Measurements from ENCODE around the gene RBKS.

The RBKS gene

DNA sequence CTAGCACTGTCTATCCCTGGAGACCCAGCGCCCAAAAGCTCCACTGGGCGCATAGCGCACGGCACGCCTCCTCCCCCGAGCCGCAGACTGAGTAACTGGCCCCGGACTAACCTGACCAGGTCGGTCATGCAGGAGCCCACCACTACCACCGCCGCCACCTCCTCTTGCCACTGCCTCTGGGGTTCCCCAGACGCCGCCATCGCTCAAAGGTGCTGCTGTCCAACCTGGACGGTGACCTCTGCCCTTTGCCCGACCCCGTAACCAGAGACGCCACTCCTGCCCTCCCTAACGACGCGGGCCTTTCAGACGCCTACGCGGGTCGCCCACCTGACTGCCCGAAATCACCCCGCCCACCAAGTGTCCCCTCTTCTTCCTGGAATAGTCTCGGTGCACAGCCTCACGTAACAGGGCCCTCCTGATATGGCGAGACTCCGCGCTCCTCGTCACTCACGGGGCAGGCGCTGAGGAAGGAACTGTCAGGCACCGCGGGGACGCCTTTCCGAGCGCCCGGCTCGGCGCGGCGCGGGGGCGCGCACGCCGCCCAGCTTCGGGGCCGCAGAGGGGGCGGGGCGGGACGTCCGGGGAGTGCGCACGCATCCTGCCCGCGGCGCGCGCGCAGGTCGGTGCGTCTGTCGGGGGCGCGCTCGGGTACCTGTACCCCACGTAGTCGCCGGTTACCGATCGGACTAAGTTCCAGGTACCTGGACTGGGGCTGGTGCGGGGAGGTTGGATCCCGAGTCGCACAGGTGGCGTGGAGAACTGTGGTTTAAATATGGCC, at the start of gene RBKS, which contains the start of gene BABAM2 (continued):
- TF ChIP-seq ZEB2 (tag by site-specific recombination; IDR thresholded peaks at IDR 0.05) (peak; percentile 87), ZNF311 (tag by site-specific recombination; IDR thresholded peaks at IDR 0.05; ENCODE audit: borderline replicate concordance) (no peak), ZBTB20 (tag by site-specific recombination; IDR thresholded peaks at IDR 0.05) (peak; percentile 49; the same call in 1 of the 2 replicates), MEIS1 (CRISPR knock-in tag; IDR thresholded peaks at IDR 0.05; ENCODE audit: borderline replicate concordance) (no peak), ZNF521 (tag by site-specific recombination; IDR thresholded peaks at IDR 0.05) (no peak), ZNF169 (tag by site-specific recombination; IDR thresholded peaks at IDR 0.05) (no peak), ZNF701 (tag by site-specific recombination; IDR thresholded peaks at IDR 0.05) (no peak), ZNF830 (tag by site-specific recombination; IDR thresholded peaks at IDR 0.05; ENCODE audit: low read depth) (no peak), GLIS2 (tag by site-specific recombination; IDR thresholded peaks at IDR 0.05) (no peak), ZNF341 (tag by site-specific recombination; IDR thresholded peaks at IDR 0.05; ENCODE audit: low read depth) (no peak), REPIN1 (tag by site-specific recombination; IDR thresholded peaks at IDR 0.05; ENCODE audit: low read depth) (no peak), ZNF223 (tag by site-specific recombination; IDR thresholded peaks at IDR 0.05) (no peak), ZNF2 (tag by site-specific recombination; IDR thresholded peaks at IDR 0.05) (peak; percentile 80), ZNF548 (tag by site-specific recombination; IDR thresholded peaks at IDR 0.05) (no peak), YY1 (tag by site-specific recombination; IDR thresholded peaks at IDR 0.05) (0 out of 2 replicates have a peak, but pooled peaks have one; percentile 35), OVOL3 (tag by site-specific recombination; IDR thresholded peaks at IDR 0.05) (no peak), ZNF585B (tag by site-specific recombination; IDR thresholded peaks at IDR 0.05) (no peak), ZBTB21 (tag by site-specific recombination; IDR thresholded peaks at IDR 0.05) (0 out of 2 replicates have a peak, but pooled peaks have one; percentile 11)
- TF ChIP-seq, protein P1, sequence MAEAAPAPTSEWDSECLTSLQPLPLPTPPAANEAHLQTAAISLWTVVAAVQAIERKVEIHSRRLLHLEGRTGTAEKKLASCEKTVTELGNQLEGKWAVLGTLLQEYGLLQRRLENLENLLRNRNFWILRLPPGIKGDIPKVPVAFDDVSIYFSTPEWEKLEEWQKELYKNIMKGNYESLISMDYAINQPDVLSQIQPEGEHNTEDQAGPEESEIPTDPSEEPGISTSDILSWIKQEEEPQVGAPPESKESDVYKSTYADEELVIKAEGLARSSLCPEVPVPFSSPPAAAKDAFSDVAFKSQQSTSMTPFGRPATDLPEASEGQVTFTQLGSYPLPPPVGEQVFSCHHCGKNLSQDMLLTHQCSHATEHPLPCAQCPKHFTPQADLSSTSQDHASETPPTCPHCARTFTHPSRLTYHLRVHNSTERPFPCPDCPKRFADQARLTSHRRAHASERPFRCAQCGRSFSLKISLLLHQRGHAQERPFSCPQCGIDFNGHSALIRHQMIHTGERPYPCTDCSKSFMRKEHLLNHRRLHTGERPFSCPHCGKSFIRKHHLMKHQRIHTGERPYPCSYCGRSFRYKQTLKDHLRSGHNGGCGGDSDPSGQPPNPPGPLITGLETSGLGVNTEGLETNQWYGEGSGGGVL (tag by site-specific recombination; IDR thresholded peaks at IDR 0.05) = no peak
- TF ChIP-seq, protein P2, sequence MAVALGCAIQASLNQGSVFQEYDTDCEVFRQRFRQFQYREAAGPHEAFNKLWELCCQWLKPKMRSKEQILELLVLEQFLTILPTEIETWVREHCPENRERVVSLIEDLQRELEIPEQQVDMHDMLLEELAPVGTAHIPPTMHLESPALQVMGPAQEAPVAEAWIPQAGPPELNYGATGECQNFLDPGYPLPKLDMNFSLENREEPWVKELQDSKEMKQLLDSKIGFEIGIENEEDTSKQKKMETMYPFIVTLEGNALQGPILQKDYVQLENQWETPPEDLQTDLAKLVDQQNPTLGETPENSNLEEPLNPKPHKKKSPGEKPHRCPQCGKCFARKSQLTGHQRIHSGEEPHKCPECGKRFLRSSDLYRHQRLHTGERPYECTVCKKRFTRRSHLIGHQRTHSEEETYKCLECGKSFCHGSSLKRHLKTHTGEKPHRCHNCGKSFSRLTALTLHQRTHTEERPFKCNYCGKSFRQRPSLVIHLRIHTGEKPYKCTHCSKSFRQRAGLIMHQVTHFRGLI (tag by site-specific recombination; IDR thresholded peaks at IDR 0.05) = no peak
- TF ChIP-seq, protein P3, sequence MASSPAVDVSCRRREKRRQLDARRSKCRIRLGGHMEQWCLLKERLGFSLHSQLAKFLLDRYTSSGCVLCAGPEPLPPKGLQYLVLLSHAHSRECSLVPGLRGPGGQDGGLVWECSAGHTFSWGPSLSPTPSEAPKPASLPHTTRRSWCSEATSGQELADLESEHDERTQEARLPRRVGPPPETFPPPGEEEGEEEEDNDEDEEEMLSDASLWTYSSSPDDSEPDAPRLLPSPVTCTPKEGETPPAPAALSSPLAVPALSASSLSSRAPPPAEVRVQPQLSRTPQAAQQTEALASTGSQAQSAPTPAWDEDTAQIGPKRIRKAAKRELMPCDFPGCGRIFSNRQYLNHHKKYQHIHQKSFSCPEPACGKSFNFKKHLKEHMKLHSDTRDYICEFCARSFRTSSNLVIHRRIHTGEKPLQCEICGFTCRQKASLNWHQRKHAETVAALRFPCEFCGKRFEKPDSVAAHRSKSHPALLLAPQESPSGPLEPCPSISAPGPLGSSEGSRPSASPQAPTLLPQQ (tag by site-specific recombination; IDR thresholded peaks at IDR 0.05) = peak; percentile 15; the same call in 1 of the 2 replicates
- TF ChIP-seq, protein P4, sequence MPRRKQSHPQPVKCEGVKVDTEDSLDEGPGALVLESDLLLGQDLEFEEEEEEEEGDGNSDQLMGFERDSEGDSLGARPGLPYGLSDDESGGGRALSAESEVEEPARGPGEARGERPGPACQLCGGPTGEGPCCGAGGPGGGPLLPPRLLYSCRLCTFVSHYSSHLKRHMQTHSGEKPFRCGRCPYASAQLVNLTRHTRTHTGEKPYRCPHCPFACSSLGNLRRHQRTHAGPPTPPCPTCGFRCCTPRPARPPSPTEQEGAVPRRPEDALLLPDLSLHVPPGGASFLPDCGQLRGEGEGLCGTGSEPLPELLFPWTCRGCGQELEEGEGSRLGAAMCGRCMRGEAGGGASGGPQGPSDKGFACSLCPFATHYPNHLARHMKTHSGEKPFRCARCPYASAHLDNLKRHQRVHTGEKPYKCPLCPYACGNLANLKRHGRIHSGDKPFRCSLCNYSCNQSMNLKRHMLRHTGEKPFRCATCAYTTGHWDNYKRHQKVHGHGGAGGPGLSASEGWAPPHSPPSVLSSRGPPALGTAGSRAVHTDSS (tag by site-specific recombination; IDR thresholded peaks at IDR 0.05) = no peak
- TF ChIP-seq, protein P5, sequence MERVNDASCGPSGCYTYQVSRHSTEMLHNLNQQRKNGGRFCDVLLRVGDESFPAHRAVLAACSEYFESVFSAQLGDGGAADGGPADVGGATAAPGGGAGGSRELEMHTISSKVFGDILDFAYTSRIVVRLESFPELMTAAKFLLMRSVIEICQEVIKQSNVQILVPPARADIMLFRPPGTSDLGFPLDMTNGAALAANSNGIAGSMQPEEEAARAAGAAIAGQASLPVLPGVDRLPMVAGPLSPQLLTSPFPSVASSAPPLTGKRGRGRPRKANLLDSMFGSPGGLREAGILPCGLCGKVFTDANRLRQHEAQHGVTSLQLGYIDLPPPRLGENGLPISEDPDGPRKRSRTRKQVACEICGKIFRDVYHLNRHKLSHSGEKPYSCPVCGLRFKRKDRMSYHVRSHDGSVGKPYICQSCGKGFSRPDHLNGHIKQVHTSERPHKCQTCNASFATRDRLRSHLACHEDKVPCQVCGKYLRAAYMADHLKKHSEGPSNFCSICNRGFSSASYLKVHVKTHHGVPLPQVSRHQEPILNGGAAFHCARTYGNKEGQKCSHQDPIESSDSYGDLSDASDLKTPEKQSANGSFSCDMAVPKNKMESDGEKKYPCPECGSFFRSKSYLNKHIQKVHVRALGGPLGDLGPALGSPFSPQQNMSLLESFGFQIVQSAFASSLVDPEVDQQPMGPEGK (tag by site-specific recombination; IDR thresholded peaks at IDR 0.05) = 0 out of 2 replicates have a peak, but pooled peaks have one; percentile 14
- TF ChIP-seq, protein P6, sequence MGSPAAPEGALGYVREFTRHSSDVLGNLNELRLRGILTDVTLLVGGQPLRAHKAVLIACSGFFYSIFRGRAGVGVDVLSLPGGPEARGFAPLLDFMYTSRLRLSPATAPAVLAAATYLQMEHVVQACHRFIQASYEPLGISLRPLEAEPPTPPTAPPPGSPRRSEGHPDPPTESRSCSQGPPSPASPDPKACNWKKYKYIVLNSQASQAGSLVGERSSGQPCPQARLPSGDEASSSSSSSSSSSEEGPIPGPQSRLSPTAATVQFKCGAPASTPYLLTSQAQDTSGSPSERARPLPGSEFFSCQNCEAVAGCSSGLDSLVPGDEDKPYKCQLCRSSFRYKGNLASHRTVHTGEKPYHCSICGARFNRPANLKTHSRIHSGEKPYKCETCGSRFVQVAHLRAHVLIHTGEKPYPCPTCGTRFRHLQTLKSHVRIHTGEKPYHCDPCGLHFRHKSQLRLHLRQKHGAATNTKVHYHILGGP (tag by site-specific recombination; IDR thresholded peaks at IDR 0.05) = no peak
- TF ChIP-seq, protein P7, sequence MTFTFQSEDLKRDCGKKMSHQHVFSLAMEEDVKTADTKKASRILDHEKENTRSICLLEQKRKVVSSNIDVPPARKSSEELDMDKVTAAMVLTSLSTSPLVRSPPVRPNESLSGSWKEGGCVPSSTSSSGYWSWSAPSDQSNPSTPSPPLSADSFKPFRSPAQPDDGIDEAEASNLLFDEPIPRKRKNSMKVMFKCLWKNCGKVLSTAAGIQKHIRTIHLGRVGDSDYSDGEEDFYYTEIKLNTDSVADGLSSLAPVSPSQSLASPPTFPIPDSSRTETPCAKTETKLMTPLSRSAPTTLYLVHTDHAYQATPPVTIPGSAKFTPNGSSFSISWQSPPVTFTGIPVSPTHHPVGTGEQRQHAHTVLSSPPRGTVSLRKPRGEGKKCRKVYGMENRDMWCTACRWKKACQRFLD (tag by site-specific recombination; IDR thresholded peaks at IDR 0.05) = no peak

All from HEK293 (cell line).